HepG2 (cell line): ENCODE data around the gene SDC4. TPM values are rescaled to one million over a fixed set of nuclear protein-coding genes. Genes with fewer than 3 reads are reported as not detected.

ENCODE experiments used
- AGO2 ChIP-seq: fragments of 200-400 bp; formaldehyde crosslinking; optimal IDR thresholded peaks from 2 replicates; pipeline ENCODE3; 2017; ENCODE audit warnings: mild to moderate bottlenecking, low read depth, low read length, moderate library complexity
- ATF5 ChIP-seq: sonication (generic); formaldehyde crosslinking; IDR thresholded peaks from 2 replicates; pipeline ENCODE4 v1.4.0; 2020; ENCODE audit warnings: mild to moderate bottlenecking, low read depth, missing genetic modification reagents
- ATF7-NPFF ChIP-seq: sonication (generic); formaldehyde crosslinking; IDR thresholded peaks from 2 replicates; pipeline ENCODE4 v1.8.1; 2023; ENCODE audit warnings: mild to moderate bottlenecking, low read depth, missing genetic modification reagents, moderate library complexity
- CHD2 ChIP-seq: IDR thresholded peaks from 2 replicates; pipeline ENCODE4 v1.6.1; 2011; ENCODE audit warnings: low read depth, low read length, improper control_type of control experiment
- EED ChIP-seq: sonication (generic); formaldehyde crosslinking; IDR thresholded peaks from 2 replicates; pipeline ENCODE4 v1.5.0; 2020; ENCODE audit warnings: mild to moderate bottlenecking, missing genetic modification reagents
- ELF4 ChIP-seq: sonication (generic); formaldehyde crosslinking; IDR thresholded peaks from 2 replicates; pipeline ENCODE4 v1.5.0; 2020; ENCODE audit warnings: missing genetic modification reagents, mild to moderate bottlenecking, moderate library complexity, borderline replicate concordance
- HCFC1 ChIP-seq: fragments of 150-350 bp; IDR thresholded peaks from 2 replicates; pipeline ENCODE4 v1.6.1; 2014; ENCODE audit warnings: low read depth, low read length
- HNF4A ChIP-seq: sonication (generic); formaldehyde crosslinking; IDR thresholded peaks from 2 replicates; pipeline ENCODE4 v1.4.0; 2020; ENCODE audit warnings: missing genetic modification reagents
- HNRNPUL1 ChIP-seq: fragments of 200-400 bp; formaldehyde crosslinking; IDR thresholded peaks from 2 replicates; pipeline ENCODE4 v1.6.1; 2017; ENCODE audit warnings: low read depth, mild to moderate bottlenecking, low read length, moderate library complexity
- JUND ChIP-seq: sonication (generic); formaldehyde crosslinking; IDR thresholded peaks from 2 replicates; pipeline ENCODE4 v1.8.0; 2022; ENCODE audit warnings: mild to moderate bottlenecking, missing genetic modification reagents
- LRRFIP1 ChIP-seq: sonication (generic); formaldehyde crosslinking; conservative IDR thresholded peaks from 2 replicates; pipeline ENCODE4 v1.4.0; 2020; ENCODE audit warnings: missing genetic modification reagents
- MLX ChIP-seq: IDR thresholded peaks from 2 replicates; pipeline ENCODE4 v1.6.1; 2016
- RAD21 ChIP-seq: fragments of 450-650 bp; formaldehyde crosslinking; IDR thresholded peaks from 2 replicates; pipeline ENCODE4 v1.5.0; 2020; ENCODE audit warnings: mild to moderate bottlenecking
- YEATS4 ChIP-seq: sonication (generic); formaldehyde crosslinking; IDR thresholded peaks from 2 replicates; pipeline ENCODE4 v1.4.0; 2020; ENCODE audit warnings: missing genetic modification reagents, borderline replicate concordance
- ZBTB44 ChIP-seq: sonication (generic); formaldehyde crosslinking; IDR thresholded peaks from 2 replicates; pipeline ENCODE4 v1.4.0; 2020; ENCODE audit warnings: missing genetic modification reagents
- ZKSCAN5 ChIP-seq: sonication (generic); formaldehyde crosslinking; IDR thresholded peaks from 2 replicates; pipeline ENCODE4 v1.5.1; 2020; ENCODE audit warnings: mild to moderate bottlenecking, missing genetic modification reagents
- ZNF256 ChIP-seq: sonication (generic); formaldehyde crosslinking; conservative IDR thresholded peaks from 2 replicates; pipeline ENCODE4 v1.4.0; 2020; ENCODE audit warnings: missing genetic modification reagents
- ZNF75D ChIP-seq: sonication (generic); formaldehyde crosslinking; IDR thresholded peaks from 2 replicates; pipeline ENCODE4 v1.8.1; 2023; ENCODE audit warnings: missing genetic modification reagents, mild to moderate bottlenecking, borderline replicate concordance
- ZNF800 ChIP-seq: sonication (generic); formaldehyde crosslinking; IDR thresholded peaks from 2 replicates; pipeline ENCODE4 v1.4.0; 2020; ENCODE audit warnings: missing genetic modification reagents
- ZXDC ChIP-seq: sonication (generic); formaldehyde crosslinking; IDR thresholded peaks from 2 replicates; pipeline ENCODE4 v1.5.0; 2020; ENCODE audit warnings: mild to moderate bottlenecking, missing genetic modification reagents
- polyA plus RNA-seq, 8 experiments: library from polyadenylated mRNA; depleted of rRNA in 3 of 8; stranded (reverse) in 7 of 8; unstranded in 1 of 8; fragments of >200 nt; fragmentation: Illumina TruSeq in 4 of 8; extraction: Trizol in 4 of 8; gene quantifications; 2 replicates each; pipeline versions ENCODE4 v1.2.1 to v1.2.3, GENCODE V29; 2011 to 2016; ENCODE audit warnings: low read depth in 4 of 8, missing spikeins in 1 of 8, mixed read lengths in 1 of 8; ENCODE audit not compliant: insufficient read depth in 1 of 8
- total RNA-seq, 5 experiments: library from RNA; depleted of rRNA; stranded (reverse); fragments of >200 nt; fragmentation: Illumina TruSeq; extraction: Trizol; gene quantifications; 2 replicates each; pipeline ENCODE4 v1.2.3, GENCODE V29; 2016; ENCODE audit warnings: low read depth in 1 of 5

SDC4 gene
- total and polyA plus RNA-seq, 2 of the 13 experiments (the other 11 are each of a cell fraction or from before 2014, with no cell fraction given), result 49.0 to 65.1 TPM

- TF ChIP-seq HNRNPUL1 (no peak), ZXDC (CRISPR knock-in tag) (no peak), ZNF800 (CRISPR knock-in tag) (no peak), MLX (CRISPR knock-in tag) (0 out of 2 replicates have a peak, but pooled peaks have one; percentile 8), LRRFIP1 (no peak), HNF4A (no peak), ZKSCAN5 (CRISPR knock-in tag) (no peak), AGO2 (peak; percentile 51), ELF4 (CRISPR knock-in tag) (no peak), JUND (peak; percentile 56; the same call in 1 of the 2 replicates), RAD21 (CRISPR knock-in tag) (no peak), ZNF75D (CRISPR knock-in tag) (no peak), YEATS4 (CRISPR knock-in tag) (no peak), ZBTB44 (CRISPR knock-in tag) (no peak), ATF5 (CRISPR knock-in tag) (no peak), CHD2 (no peak), EED (CRISPR knock-in tag) (no peak), ZNF256 (CRISPR knock-in tag) (no peak), HCFC1 (no peak), ATF7-NPFF (no peak)
Observed at GRCh38 chr20:45337367-45338120, 10.7 kb downstream of the SDC4 start (continued).
